GM21515 (cell line): Measurements from ENCODE around the gene NLK.

Experiments used
- ATAC-seq: cut with Tn5 transposase; IDR thresholded peaks from one replicate; pipeline ENCODE4 v1.9.1; 2021; ENCODE audit not compliant: unreplicated experiment

The NLK gene

DNA sequence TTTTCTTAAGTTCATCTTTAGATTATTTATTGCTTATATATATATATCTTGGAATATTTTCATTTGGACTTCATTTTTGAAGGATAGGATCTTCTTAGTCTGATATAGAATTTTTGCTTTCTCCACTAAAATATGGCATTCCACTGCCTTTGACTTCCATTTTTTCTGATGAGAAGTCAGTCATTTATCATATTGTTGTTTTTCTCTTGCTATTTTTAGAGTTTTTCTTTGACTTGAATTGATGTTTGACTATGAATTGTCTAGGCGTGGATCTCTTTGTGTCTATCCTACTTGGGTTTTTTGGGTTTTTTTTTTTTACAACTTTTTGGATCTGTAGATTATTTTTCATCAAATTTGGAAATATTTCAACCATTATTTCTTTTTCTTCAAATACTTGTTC is 67.7 kb downstream of the NLK start:
- ATAC-seq, result no peak

DNA sequence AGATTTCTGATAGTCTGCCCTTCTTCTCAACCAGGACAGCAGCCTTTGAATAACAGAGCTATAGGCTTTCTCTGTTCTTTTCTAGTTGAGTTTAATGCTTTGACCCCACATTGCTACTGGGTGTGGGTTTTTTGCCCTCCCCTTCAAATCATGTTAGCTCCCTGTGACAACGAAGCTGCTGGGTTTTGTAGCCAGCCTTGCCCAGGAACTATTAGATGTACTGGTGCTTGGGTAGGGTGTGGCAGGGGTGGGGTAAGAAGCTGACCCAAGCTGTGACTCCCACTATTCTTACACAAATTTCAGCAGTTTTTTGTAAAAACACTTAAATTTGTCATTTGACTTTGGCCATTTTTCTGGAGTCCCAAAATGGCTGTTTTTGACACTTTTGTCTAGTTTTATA is 69.7 kb downstream of the NLK start:
- ATAC-seq, result no peak

- no peak for ATAC-seq
These were observed 70.1 kb downstream of the NLK start for GRCh38 chr17:28112606-28113005.

DNA sequence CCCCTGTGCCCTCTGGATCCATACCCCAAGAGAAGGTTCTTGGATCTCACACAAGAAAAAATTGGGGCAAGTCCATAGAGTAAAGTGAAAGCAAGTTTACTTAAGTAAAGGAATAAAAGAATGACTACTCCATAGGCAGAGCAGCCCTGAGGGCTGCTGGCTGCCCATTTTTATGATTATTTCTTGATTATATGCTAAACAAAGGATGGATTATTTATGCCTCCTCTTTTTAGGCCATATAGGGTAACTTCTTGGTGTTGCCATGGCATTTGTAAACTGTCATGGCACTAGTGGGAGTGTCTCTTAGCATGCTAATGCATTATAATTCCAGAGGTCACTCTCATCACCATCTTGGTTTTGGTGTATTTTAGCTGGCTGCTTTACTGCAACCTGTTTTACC is 70.8 kb downstream of the NLK start:
- no peak for ATAC-seq

DNA sequence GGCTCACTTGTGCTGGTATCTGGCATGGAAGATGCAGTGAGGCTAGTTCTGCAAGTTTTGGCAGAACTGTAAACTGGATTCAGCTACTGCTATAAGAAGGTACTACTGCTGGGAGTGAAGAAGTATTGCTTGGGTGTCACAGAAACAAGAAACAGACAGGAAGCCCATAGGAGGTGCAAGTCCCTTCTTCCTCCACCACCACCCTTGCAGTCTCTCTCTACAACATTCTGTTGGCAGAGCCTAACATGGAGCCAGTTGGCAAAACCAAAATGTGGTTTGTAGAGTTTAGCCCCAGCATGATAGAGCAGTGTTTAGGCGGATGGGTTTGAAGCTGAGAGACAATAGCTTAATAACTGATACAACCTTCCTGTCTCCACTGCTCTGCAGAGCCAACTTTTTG is 72.6 kb downstream of the NLK start:
- no peak for ATAC-seq

GRCh38 chr17:28117304-28117703 is 74.8 kb downstream of the NLK start:
- no peak for ATAC-seq

DNA sequence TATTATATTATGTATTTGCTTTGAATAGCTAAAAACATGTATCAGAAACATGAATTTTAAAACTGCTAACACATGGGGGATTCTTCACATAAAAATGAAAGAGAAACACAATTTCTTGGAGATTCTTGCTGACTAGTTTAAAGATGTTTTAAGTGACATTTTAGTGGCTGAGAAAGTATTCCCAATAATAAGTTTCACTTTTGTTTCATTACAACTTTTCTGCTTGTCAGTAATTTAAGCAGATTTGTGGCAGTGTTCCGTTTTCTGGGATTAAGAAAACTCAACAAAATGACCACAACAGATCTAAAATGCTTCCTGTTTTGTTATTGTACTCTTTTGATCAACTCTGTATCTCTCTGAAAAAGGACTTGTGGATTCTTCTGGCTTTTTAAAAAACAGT is 75.9 kb downstream of the NLK start:
- no peak for ATAC-seq

GRCh38 chr17:28119046-28119445 is 76.6 kb downstream of the NLK start:
- no peak for ATAC-seq

GRCh38 chr17:28119560-28119959 is 77.1 kb downstream of the NLK start:
- no peak for ATAC-seq

DNA sequence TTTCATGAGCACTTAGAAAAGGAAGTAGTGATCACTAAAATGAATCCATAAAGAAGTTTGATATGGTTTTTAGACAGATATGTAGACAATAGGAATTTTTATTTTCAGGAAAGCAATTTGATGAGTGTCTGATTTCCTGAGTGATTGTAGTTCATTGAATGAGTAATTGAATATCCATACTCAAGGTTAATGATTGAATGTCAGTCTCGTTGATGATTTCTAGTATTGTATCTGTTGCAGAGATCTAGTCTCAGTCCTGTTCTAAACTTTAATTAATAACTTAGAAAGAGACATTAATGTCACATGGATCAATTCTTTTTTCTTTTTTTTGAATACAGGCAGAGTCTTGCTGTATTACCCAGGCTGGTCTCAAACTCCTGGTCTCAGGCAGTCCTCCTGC is 78.3 kb downstream of the NLK start:
- ATAC-seq, result no peak

- no peak for ATAC-seq
These were observed 82.5 kb downstream of the NLK start for GRCh38 chr17:28124962-28125361.

GRCh38 chr17:28125526-28126378 is 83.3 kb downstream of the NLK start:
- ATAC-seq, result no peak

GRCh38 chr17:28127196-28127595 is 84.7 kb downstream of the NLK start:
- no peak for ATAC-seq

DNA sequence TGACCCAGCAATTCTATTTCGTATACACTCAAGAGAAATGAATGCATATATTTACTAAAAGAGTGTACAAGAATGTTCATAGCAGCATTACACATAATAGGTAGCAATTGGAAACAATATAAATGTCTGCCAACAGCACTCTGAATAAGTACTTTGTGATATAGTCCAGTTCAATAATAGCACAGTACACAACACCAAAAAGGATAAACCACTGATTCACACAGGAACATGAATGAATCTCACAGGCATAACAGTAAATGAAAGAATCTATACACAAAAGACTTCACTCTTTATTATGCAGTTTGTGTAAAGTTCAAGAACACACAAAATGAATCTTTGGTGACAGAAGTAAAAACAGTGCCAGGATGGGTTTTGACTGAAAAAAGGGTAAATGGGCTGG is 86.3 kb downstream of the NLK start:
- ATAC-seq, result no peak

DNA sequence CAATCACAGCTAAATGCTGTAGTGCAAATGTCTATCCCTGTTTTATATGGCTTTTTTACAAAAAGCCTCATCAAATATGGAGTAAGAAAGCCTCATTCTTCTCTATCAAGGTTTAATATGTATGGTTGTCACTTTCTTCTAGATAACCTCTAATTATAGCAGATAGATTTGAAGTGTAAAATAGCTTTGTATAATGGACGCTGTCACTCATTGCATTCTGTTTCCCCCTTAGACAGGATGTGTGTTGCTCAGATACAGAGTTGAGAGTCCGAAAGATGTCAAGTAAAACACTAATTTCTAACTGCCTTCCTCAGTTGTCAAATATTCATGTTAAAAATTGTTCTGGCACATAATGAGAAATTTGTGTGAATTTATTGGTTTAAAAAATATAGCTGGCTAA is 88.0 kb downstream of the NLK start:
- ATAC-seq, result no peak

DNA sequence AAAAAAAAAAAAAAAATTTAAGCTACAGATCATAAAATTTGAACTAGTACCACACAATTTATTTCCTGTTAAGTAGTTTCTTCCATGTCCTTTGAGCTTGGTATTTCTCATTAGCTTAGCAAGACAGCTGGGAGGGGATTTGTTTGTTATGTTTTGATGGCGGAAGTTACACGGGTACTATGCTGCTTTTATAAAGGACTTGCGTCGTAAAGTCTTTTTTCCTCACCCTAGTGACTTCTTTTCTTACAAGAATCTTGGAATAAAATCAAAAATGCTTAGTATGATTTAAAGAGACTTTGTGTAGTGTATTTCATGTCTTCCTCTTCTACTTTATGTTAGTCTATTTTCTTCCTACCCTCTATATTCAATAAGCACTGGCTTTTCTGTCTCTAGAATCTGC is 89.1 kb downstream of the NLK start:
- ATAC-seq, result no peak

DNA sequence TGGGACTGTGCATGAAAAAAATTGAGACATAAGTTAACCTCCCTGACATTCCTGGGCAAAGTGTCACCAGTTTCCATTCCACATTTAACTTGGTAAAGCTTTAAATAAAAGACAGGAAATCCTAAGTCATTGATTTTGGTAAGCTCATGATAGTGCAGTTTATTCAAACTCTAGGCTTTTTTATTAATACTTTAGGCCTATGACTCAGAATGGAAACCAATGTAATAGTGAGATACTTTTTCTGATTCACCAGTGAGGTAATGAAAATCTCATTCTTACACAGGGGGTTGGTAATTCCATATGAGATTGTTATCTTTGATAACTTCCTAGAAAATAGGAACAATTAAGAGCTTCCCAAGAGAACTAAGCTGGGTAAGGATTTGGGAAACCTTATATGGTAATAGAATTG is 91.1 kb downstream of the NLK start:
- ATAC-seq, result no peak

- ATAC-seq, result no peak
These were observed 94.4 kb downstream of the NLK start for GRCh38 chr17:28136923-28137322.

GRCh38 chr17:28139822-28140221 is 97.3 kb downstream of the NLK start:
- no peak for ATAC-seq

DNA sequence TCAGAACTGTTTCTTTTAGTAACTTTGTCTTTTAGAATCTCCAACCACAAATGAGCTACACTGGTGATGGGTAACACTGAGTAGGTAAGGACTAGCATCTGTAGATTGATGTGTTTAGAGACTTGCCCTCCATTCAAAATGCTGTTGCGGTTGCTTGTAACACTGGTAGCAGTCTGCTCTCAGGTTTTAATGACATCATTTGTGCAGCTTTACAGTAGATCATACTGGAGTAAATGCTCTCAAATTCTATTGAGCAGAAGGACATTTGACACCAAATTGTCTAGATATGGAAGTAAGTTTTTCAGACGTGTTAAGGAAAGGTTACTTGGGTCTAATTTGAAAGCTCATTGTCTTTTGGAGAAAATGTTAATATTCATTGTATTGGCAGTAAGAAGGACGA is 98.8 kb downstream of the NLK start:
- no peak for ATAC-seq

GRCh38 chr17:28141773-28142172 is 99.3 kb downstream of the NLK start:
- no peak for ATAC-seq

DNA sequence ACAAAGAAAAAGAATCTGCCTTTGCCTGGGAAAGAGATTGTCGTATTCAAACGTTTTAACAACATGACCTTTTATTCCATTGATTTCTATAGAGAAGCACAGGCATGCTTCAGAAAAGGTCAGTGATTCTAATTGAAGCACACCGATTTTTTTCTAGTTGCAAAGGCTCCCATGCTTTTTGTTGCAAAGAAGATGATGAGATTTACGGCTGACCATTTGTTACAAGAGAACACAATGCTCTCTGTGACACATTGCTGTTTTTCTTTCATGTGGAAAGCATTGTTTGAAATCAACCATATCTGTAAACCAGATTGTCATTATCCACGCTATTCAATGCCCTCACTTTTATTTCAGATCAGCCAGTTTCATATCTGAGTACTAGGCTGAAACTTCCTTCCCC is 99.8 kb downstream of the NLK start:
- no peak for ATAC-seq

DNA sequence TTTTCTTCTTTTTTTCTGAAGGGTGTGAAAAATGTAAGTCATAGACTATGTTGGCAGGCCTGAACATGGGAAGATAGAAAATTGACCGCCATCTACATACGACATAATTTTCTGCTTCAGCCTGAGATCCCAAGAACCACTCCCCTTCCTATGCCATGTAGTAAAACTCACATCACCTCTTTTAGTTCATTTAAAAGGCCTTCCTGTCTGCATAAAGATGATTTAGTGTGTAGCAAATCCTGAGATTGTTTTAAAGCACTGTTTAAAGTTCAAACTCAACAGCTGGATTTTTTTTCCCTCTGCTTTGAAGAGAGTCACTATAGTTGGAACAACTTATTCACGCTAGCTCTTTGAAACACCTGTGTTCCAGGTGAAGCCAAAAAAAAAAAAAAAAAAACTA is 101.5 kb downstream of the NLK start:
- ATAC-seq, result no peak
